Measurements from ENCODE around the gene PTBP3.

GRCh38 chr9:112232233-112232632, 101.2 kb downstream of the PTBP3 start:
- TF ChIP-seq EZH2 (IDR thresholded peaks at IDR 0.05; ENCODE audit: low read length, unreplicated experiment) (no peak), CTCF (conservative IDR thresholded peaks at IDR 0.05; ENCODE audit: low read depth, low read length) (no peak), EZH2phosphoT487 (IDR thresholded peaks at IDR 0.05; ENCODE audit: borderline replicate concordance, low read length) (no peak)

Data from PC-3 (cell line).